Astrocyte of the cerebellum (primary cell): ENCODE data around the gene ABT1.

Experiments
- DNase-seq: peaks from one replicate; pipeline ENCODE4 v3.0.0-alpha.2; 2011; ENCODE audit warnings: low read depth
- H3K4me3 ChIP-seq: 2 replicates; pipeline ENCODE4 v1.5.1; 2011; ENCODE audit warnings: mild to moderate bottlenecking, low read depth, low read length, moderate library complexity
- CTCF ChIP-seq: IDR thresholded peaks from 2 replicates; pipeline ENCODE4 v1.5.1; 2012; ENCODE audit warnings: low read length, low read depth, moderate library complexity, mild to moderate bottlenecking; ENCODE audit errors: missing control alignments
- in situ Hi-C: cut with HindIII; loops from 2 replicates; pipeline ENCODE4 v1.10.0; 2017; ENCODE audit warnings: low sequenced_read_pairs

ABT1 gene

GRCh38 chr6:26553635-26554446 lies 42.9 kb upstream of the ABT1 start:
- peak overlapping the region; percentile 59 for H3K4me3 ChIP-seq
- in situ Hi-C loops, result loop anchor here (5.0 kb wide), 1 partner anchor 38 kb away; no protein-coding TSS in a partner anchor
- no peak for TF ChIP-seq CTCF
- DNase-seq, result peak; percentile 90

- no peak for TF ChIP-seq CTCF
- H3K4me3 ChIP-seq, result peak overlapping the region; percentile 59
- DNase-seq, result no peak
- in situ Hi-C loops, result loop anchor here (5.0 kb wide), 1 partner anchor 38 kb away; no protein-coding TSS in a partner anchor
Observed at GRCh38 chr6:26554447-26554696, 42.4 kb upstream of the ABT1 start.

GRCh38 chr6:26554697-26555504 lies 41.9 kb upstream of the ABT1 start:
- in situ Hi-C loops, result loop anchor here (5.0 kb wide), 1 partner anchor 37 kb away; no protein-coding TSS in a partner anchor
- H3K4me3 ChIP-seq, result peak overlapping the region; percentile 59
- no peak for DNase-seq

GRCh38 chr6:26555505-26556262 lies 41.1 kb upstream of the ABT1 start:
- no peak for TF ChIP-seq CTCF
- DNase-seq, result no peak
- H3K4me3 ChIP-seq, result peak overlapping the region; percentile 59
- in situ Hi-C loops, result no loop called here

More at GRCh38 chr6:26554697-26555504, 41.9 kb upstream of the ABT1 start:
- no peak for TF ChIP-seq CTCF

GRCh38 chr6:26556263-26557070 lies 40.3 kb upstream of the ABT1 start:
- H3K4me3 ChIP-seq, result peak overlapping the region; percentile 59
- no peak for DNase-seq
- in situ Hi-C loops, result no loop called here
- TF ChIP-seq CTCF, result no peak
